Hematopoietic multipotent progenitor cell (in vitro differentiated cells): Measurements from ENCODE around the gene HECTD4. TPM values are rescaled to one million over a fixed set of nuclear protein-coding genes. Genes with fewer than 3 reads are reported as not detected.
"Not testable (repeated sequence)": the region's sequence is repeated elsewhere in the genome, so short reads cannot be mapped to it uniquely, and the experiment has no call there.

Experiments used
- DNase-seq, 3 donors: peaks; one replicate each; pipeline ENCODE4 v3.0.0-alpha.2; 2011 to 2015; ENCODE audit warnings: low read depth in 2 of 3, low spot score in 2 of 3
- total RNA-seq: library from RNA; depleted of rRNA; stranded (reverse); fragments of >200 nt; gene quantifications from one replicate; pipeline ENCODE4 v1.2.3, GENCODE V29; 2012

Gene HECTD4
- total RNA-seq, 1 donor: 39.0 TPM

GRCh38 chr12:112133418-112133817 is 248.8 kb downstream of the HECTD4 start:
- DNase-seq: no peak

- no peak for DNase-seq
Observed at GRCh38 chr12:112131686-112132085, 250.5 kb downstream of the HECTD4 start.

- peak in 2 of 3 donors; percentile 64 to 80 for DNase-seq
Observed at GRCh38 chr12:112130441-112130998, 251.7 kb downstream of the HECTD4 start.

GRCh38 chr12:112126911-112127310 is 255.3 kb downstream of the HECTD4 start:
- no peak for DNase-seq

GRCh38 chr12:112126000-112126438 is 256.2 kb downstream of the HECTD4 start:
- no peak for DNase-seq

GRCh38 chr12:112125250-112125999 is 256.8 kb downstream of the HECTD4 start, which contains the start of gene TRAFD1:
TRAFD1 (plus strand) TSS chr12:112125560; CDS start chr12:112130523, 4,963 bp downstream.
- DNase-seq: peak; percentile 90 to 98 (median 97)

- DNase-seq: no peak
Observed at GRCh38 chr12:112124918-112125249, 257.3 kb downstream of the HECTD4 start.

GRCh38 chr12:112122823-112123690 is 259.2 kb downstream of the HECTD4 start:
- no peak for DNase-seq

GRCh38 chr12:112121780-112122565 is 260.3 kb downstream of the HECTD4 start:
- no peak for DNase-seq

GRCh38 chr12:112117685-112118084 is 264.5 kb downstream of the HECTD4 start:
- DNase-seq: no peak

- DNase-seq: peak in 2 of 3 donors; percentile 57 to 65
Observed at GRCh38 chr12:112116232-112117060, 265.8 kb downstream of the HECTD4 start.

GRCh38 chr12:112115259-112116045 is 266.8 kb downstream of the HECTD4 start:
- no peak for DNase-seq

GRCh38 chr12:112112409-112113133 is 269.7 kb downstream of the HECTD4 start:
- no peak for DNase-seq

- DNase-seq: no peak
Observed at GRCh38 chr12:112111931-112112330, 270.3 kb downstream of the HECTD4 start.

GRCh38 chr12:112110787-112111662 is 271.2 kb downstream of the HECTD4 start:
- not testable (repeated sequence) for DNase-seq
